NOMO-1 (cell line): ENCODE measurements around the gene CFAP61.

ENCODE experiments used
- DNase-seq, 2 experiments: peaks; one replicate each; lab custom pipeline; 2025; ENCODE audit not compliant: unreplicated experiment in 2 of 2; lab: John Stamatoyannopoulos, UW

CFAP61 gene

GRCh38 chr20:20359628-20360027, 307.3 kb downstream of the CFAP61 start:
- no peak for DNase-seq

GRCh38 chr20:20360464-20360863, 308.1 kb downstream of the CFAP61 start:
- DNase-seq, result peak; percentile 58 to 60

- no peak for DNase-seq
Observed at GRCh38 chr20:20362774-20363433, 310.6 kb downstream of the CFAP61 start.

DNA sequence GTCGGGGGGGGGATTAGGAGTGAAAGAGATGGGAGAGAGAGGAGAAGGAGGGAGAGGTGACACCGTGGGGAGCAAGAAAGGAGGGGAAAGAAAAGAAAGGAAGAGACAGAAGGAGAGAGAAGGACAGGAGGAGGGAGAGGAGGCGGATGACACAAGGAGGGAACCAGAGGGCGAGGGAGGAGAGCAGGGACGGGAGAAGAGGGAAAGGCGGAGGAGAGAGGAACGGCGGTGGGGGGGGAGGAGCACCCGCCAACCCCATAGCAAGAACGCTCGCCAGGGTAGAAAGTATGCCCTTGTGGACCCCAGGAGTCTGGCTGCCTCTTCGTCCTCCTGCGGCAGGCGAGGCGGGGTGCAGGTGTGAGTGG, 311.1 kb downstream of the CFAP61 start:
- no peak for DNase-seq

DNA sequence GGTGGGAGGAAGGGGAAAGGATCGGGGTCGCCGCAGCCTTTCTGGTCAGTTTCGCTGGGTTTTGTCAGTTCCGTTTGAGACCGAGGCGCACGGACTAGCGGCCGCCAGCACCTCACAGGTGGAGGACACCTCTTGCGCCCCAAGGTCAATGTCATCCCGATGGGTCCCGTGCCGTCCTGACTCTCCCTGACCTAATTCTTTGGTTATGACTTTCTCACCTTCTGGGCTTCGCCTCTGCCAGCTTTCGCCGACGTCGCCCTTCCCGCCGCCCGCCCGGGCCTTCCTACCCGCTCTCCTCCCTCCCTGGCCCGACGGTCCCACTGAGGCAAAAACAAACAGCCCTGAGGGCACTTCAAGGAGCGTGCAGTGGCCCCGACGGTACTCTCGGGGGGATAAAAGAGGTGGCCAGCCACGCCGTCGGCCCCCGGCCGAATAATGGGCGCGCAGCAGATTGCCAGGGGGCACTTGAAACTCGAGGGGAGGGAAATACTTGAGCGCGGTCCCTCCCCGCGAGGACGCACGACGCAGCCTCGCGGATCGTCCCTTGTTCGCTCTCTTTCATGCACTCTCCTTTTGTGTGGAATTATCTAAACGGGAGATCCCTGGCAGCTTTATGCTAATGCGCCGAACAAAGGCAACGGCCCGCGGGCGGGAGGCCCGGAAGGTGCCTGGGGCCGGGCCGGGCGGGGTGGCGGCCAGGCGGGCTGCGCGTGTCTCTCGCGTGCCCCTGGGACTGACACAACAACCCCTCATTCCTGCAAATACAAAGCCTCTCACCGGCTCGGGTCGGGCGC, 311.7 kb downstream of the CFAP61 start:
- DNase-seq, result no peak

DNA sequence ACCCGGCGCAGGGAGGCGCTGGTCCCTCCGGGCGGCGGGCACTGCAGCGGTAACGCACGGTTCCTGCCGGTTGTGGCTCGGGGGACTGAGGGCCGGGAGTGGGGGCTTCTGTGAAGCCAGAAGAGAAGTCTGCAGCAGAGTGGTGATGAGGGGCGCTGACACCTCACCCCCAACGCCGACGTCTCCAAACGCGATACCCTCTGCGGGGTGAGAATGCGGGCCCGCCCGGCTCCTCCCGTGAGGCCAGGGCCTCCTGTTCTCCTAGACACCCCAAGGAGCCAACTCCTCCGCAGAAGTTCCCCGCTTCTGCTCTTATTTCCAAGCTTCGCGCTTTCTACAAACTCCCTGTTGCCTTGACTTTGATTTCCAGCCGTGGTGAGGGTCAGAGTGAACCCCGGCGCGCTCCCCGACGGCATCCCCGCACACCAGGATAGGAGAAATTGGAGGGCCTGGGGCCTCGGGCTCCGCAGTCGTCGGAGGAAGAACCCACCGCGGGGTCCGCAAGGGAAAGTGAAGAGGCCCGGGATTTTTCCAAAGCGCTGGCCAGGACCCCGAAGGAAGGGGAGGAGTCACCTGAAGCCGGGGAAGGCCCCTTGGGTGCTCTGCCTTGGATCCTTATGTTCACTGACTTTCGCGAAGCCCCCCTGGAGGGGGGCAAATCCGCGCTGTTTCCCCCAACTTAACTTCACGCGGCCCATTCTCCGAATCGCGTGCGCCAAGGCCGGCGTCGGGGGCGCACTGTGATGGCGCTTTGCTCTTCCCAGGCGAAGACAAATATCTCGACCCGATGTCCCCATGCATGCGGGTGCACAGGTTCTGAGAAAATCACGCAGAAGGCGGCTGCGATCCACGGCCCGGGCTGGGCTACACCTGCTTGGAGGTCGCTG, 312.5 kb downstream of the CFAP61 start:
- DNase-seq, result no peak

DNA sequence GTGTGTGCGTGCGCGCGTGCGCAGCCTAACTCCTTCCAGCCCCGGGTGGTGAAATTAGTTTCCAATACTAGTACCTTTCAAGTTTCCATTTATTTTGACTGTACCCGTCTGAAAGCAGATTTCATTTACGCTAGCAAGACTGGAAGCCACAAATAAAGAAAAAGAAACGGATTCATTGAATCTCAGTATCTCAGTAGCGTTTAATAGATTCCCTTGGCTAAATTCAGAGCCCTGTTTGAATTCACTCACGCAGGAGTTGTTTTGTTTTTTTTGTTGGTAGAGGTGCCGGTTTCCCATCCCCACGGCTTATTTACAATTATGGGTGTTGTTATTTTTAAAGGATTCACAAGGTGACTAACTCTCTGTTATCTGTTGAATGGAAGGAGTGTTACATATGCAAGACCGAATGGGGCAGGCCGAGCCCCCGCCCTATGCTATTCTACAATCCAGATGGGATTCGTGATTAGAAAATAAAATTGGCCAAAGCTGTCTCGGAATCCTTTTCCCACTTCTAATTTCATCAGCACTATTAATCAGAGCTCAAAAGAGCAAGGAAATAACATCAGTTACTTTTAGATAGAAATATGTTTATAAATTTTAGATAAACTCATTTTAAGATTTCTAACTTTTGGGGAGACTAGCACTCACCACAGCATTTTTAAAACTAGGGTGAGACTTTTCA, 313.3 kb downstream of the CFAP61 start:
- DNase-seq, result no peak

- no peak for DNase-seq
Observed at GRCh38 chr20:20366551-20366875, 314.2 kb downstream of the CFAP61 start.

- no peak for DNase-seq
Observed at GRCh38 chr20:20366876-20367574, 314.7 kb downstream of the CFAP61 start.

GRCh38 chr20:20367575-20368417, 315.5 kb downstream of the CFAP61 start, which contains the start of gene INSM1:
INSM1 (plus strand) TSS chr20:20368104; CDS start chr20:20368268, 164 bp downstream.
- DNase-seq, result peak; percentile 42 to 47

DNA sequence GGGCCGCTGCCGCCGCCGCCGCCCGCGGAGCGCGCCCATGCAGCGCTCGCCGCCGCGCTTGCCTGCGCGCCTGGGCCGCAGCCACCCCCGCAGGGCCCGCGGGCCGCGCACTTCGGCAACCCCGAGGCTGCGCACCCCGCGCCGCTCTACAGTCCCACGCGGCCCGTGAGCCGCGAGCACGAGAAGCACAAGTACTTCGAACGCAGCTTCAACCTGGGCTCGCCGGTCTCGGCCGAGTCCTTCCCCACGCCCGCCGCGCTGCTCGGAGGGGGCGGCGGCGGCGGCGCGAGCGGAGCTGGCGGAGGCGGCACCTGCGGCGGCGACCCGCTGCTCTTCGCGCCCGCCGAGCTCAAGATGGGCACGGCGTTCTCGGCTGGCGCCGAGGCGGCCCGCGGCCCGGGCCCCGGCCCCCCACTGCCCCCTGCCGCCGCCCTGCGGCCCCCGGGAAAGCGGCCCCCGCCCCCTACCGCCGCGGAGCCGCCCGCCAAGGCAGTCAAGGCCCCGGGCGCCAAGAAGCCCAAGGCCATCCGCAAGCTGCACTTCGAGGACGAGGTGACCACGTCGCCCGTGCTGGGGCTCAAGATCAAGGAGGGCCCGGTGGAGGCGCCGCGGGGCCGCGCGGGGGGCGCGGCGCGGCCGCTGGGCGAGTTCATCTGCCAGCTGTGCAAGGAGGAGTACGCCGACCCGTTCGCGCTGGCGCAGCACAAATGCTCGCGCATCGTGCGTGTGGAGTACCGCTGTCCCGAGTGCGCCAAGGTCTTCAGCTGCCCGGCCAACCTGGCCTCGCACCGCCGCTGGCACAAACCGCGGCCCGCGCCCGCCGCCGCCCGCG, 316.3 kb downstream of the CFAP61 start:
- DNase-seq, result no peak

DNA sequence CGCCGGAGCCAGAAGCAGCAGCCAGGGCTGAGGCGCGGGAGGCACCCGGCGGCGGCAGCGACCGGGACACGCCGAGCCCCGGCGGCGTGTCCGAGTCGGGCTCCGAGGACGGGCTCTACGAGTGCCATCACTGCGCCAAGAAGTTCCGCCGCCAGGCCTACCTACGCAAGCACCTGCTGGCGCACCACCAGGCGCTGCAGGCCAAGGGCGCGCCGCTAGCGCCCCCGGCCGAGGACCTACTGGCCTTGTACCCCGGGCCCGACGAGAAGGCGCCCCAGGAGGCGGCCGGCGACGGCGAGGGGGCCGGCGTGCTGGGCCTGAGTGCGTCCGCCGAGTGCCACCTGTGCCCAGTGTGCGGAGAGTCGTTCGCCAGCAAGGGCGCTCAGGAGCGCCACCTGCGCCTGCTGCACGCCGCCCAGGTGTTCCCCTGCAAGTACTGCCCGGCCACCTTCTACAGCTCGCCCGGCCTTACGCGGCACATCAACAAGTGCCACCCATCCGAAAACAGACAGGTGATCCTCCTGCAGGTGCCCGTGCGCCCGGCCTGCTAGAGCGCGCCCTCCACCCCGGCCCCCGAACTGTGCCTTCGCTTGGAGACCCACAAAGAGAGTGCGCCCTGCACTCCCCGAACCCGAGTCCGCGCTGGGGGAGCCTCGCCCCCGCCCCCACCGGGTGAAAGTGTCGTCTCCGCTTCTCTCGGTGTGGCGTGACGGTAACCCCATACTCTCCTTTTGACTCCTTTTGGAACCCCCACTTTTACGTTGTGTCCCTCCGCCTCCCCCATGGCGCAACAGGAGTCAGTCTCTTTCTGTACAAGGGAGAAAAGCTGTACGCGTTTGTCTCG, 317.1 kb downstream of the CFAP61 start:
- no peak for DNase-seq

DNA sequence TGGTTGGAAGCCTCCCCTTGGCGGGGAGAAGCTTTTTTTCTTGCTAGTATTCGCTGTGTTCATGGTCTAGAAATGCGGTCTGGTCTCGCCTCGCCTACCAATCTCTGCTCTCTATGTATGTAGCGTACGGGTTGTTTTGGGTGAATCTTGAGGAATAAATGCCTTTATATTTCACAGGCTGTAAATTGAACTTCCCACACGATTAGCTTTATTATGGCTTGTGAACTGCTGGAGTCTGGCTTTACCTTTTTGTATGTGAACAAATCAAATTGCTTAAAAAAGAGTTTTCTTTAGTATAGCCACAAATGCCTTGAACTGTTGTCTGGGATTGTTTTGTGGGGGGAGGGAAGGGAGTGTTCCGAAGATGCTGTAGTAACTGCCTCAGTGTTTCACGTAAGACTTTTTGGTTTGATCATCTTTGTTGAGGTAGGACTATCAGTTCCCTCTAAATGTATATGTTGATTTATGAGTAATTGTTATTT, 317.8 kb downstream of the CFAP61 start:
- no peak for DNase-seq

- no peak for DNase-seq
Observed at GRCh38 chr20:20371083-20371482, 318.8 kb downstream of the CFAP61 start.

DNA sequence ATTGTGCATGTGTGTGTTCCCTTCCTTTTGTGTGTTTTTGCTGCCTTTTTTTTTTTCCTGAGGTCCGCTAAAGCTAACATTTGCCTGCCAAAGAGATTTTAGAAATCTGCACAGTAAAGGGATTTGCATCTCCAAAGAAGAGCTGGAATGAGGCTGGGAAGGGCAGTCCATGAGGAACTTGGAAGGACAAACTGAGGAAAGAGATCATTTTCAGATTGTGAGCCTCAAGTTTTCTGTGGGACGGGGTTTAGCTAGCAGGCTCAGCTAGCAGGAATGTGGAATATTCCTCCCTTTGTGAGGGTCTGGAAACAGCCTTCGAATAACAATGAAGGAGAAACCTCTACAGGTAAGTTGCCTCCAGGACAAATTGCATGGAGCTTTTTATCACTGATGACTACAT, 319.3 kb downstream of the CFAP61 start:
- no peak for DNase-seq

- no peak for DNase-seq
Observed at GRCh38 chr20:20373091-20373571, 320.8 kb downstream of the CFAP61 start.

DNA sequence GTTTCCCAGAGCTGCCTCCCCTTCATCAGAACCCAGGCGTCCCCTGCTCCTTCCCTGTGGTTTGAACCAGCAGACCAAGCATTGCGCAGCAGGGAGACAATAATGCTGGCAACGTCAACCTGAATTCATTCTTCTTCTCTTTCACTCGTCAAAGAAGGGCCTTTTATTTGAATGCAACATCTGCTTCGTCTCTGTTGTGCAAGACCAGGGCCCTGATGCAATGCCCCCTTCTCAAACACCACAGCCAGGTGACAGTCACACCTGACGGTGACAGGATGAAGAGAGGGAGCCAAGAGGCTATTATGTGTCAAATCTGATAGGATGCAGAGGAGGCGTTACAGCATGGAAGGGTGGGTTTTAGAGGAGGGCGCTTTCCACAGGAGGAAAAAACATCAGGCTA, 323.5 kb downstream of the CFAP61 start:
- no peak for DNase-seq
